ENCODE data around the gene TTBK2.

The TTBK2 gene

GRCh38 chr15:42737529-42738328, 182.8 kb downstream of the TTBK2 start:
- DNase-seq = no peak
- Mint-ChIP-seq H3K4me1 (ENCODE audit: low read depth) (peaks cover 13% of the 10 kb centered on the region), H3K9me3 (no peaks in the 10 kb centered on the region), H3K36me3 (ENCODE audit: low read depth) (peaks cover 29% of the 10 kb centered on the region), H3K27ac (peak overlapping the region; percentile 86), H3K27me3 (no peaks in the 10 kb centered on the region), H3K4me3 (peak overlapping the region; percentile 81)

- DNase-seq = peak; percentile 98
- H3K27me3 Mint-ChIP-seq = no peaks in the 10 kb centered on the region
- no peaks in the 10 kb centered on the region for H3K9me3 Mint-ChIP-seq
- H3K4me3 Mint-ChIP-seq = peak within 1 kb of the TSS; percentile 81
- H3K36me3 Mint-ChIP-seq (ENCODE audit: low read depth) = peaks cover 37% of the 10 kb centered on the region
- peaks cover 13% of the 10 kb centered on the region for H3K4me1 Mint-ChIP-seq (ENCODE audit: low read depth)
- peak within 1 kb of the TSS; percentile 86 for H3K27ac Mint-ChIP-seq
These were observed 183.6 kb downstream of the TTBK2 start, which contains the start of gene CDAN1 for GRCh38 chr15:42736793-42737528. Gene CDAN1 (minus strand): TSS chr15:42737128. CDS start chr15:42737102, 26 bp downstream.

GRCh38 chr15:42736178-42736792, 184.3 kb downstream of the TTBK2 start:
- Mint-ChIP-seq H3K9me3 (no peaks in the 10 kb centered on the region), H3K27me3 (no peaks in the 10 kb centered on the region), H3K4me3 (peak overlapping the region; percentile 81), H3K4me1 (ENCODE audit: low read depth) (peaks cover 13% of the 10 kb centered on the region), H3K27ac (peak overlapping the region; percentile 81), H3K36me3 (ENCODE audit: low read depth) (peaks cover 44% of the 10 kb centered on the region)
- DNase-seq = no peak

GRCh38 chr15:42735382-42736165, 185.0 kb downstream of the TTBK2 start:
- Mint-ChIP-seq H3K27me3 (no peaks in the 10 kb centered on the region), H3K9me3 (no peaks in the 10 kb centered on the region), H3K4me3 (peak overlapping the region; percentile 81), H3K36me3 (ENCODE audit: low read depth) (peaks cover 51% of the 10 kb centered on the region), H3K27ac (peak overlapping the region; percentile 81), H3K4me1 (ENCODE audit: low read depth) (peaks cover 13% of the 10 kb centered on the region)
- no peak for DNase-seq

- Mint-ChIP-seq H3K4me3 (no peak overlapping the region), H3K36me3 (ENCODE audit: low read depth) (peaks cover 63% of the 10 kb centered on the region), H3K9me3 (no peaks in the 10 kb centered on the region), H3K27ac (no peak overlapping the region), H3K4me1 (ENCODE audit: low read depth) (peaks cover 13% of the 10 kb centered on the region), H3K27me3 (no peaks in the 10 kb centered on the region)
- DNase-seq = no peak
These were observed 186.4 kb downstream of the TTBK2 start for GRCh38 chr15:42734076-42734672.

GRCh38 chr15:42733027-42733426, 187.6 kb downstream of the TTBK2 start:
- Mint-ChIP-seq H3K27ac (peak overlapping the region; percentile 15), H3K4me1 (ENCODE audit: low read depth) (peaks cover 13% of the 10 kb centered on the region), H3K9me3 (no peaks in the 10 kb centered on the region), H3K36me3 (ENCODE audit: low read depth) (peaks cover 74% of the 10 kb centered on the region), H3K4me3 (no peak overlapping the region), H3K27me3 (no peaks in the 10 kb centered on the region)
- DNase-seq = no peak

- H3K9me3 Mint-ChIP-seq = no peaks in the 10 kb centered on the region
- peak overlapping the region; percentile 47 for H3K27ac Mint-ChIP-seq
- peaks cover 8% of the 10 kb centered on the region for H3K4me1 Mint-ChIP-seq (ENCODE audit: low read depth)
- peaks cover 81% of the 10 kb centered on the region for H3K36me3 Mint-ChIP-seq (ENCODE audit: low read depth)
- no peak for DNase-seq
- H3K27me3 Mint-ChIP-seq = no peaks in the 10 kb centered on the region
- H3K4me3 Mint-ChIP-seq = no peak overlapping the region
These were observed 188.3 kb downstream of the TTBK2 start for GRCh38 chr15:42732095-42732827.

- no peak for DNase-seq
- Mint-ChIP-seq H3K4me1 (ENCODE audit: low read depth) (peaks cover 8% of the 10 kb centered on the region), H3K36me3 (ENCODE audit: low read depth) (peaks cover 89% of the 10 kb centered on the region), H3K27ac (peak overlapping the region; percentile 35), H3K4me3 (no peak overlapping the region), H3K27me3 (no peaks in the 10 kb centered on the region), H3K9me3 (no peaks in the 10 kb centered on the region)
These were observed 189.1 kb downstream of the TTBK2 start for GRCh38 chr15:42731461-42731860.

GRCh38 chr15:42730536-42730935, 190.0 kb downstream of the TTBK2 start:
- Mint-ChIP-seq H3K4me3 (no peak overlapping the region), H3K27ac (no peak overlapping the region), H3K4me1 (ENCODE audit: low read depth) (peaks cover 5% of the 10 kb centered on the region), H3K9me3 (no peaks in the 10 kb centered on the region), H3K27me3 (no peaks in the 10 kb centered on the region), H3K36me3 (ENCODE audit: low read depth) (peaks cover 95% of the 10 kb centered on the region)
- DNase-seq = no peak

GRCh38 chr15:42730135-42730534, 190.4 kb downstream of the TTBK2 start:
- Mint-ChIP-seq H3K4me3 (no peak overlapping the region), H3K27me3 (no peaks in the 10 kb centered on the region), H3K27ac (no peak overlapping the region)

GRCh38 chr15:42729409-42729808, 191.2 kb downstream of the TTBK2 start:
- H3K27ac Mint-ChIP-seq = no peak overlapping the region
- H3K27me3 Mint-ChIP-seq = no peaks in the 10 kb centered on the region
- DNase-seq = no peak
- no peak overlapping the region for H3K4me3 Mint-ChIP-seq
- peaks cover 96% of the 10 kb centered on the region for H3K36me3 Mint-ChIP-seq (ENCODE audit: low read depth)
- H3K9me3 Mint-ChIP-seq = no peaks in the 10 kb centered on the region
- H3K4me1 Mint-ChIP-seq (ENCODE audit: low read depth) = peaks cover 1% of the 10 kb centered on the region

More at GRCh38 chr15:42730135-42730534, 190.4 kb downstream of the TTBK2 start:
- Mint-ChIP-seq H3K36me3 (ENCODE audit: low read depth) (peaks cover 95% of the 10 kb centered on the region), H3K9me3 (no peaks in the 10 kb centered on the region), H3K4me1 (ENCODE audit: low read depth) (peaks cover 3% of the 10 kb centered on the region)
- DNase-seq = no peak

GRCh38 chr15:42728972-42729371, 191.6 kb downstream of the TTBK2 start:
- DNase-seq = no peak
- Mint-ChIP-seq H3K4me3 (no peak overlapping the region), H3K36me3 (ENCODE audit: low read depth) (peaks cover 96% of the 10 kb centered on the region), H3K27ac (no peak overlapping the region), H3K27me3 (no peaks in the 10 kb centered on the region), H3K4me1 (ENCODE audit: low read depth) (no peaks in the 10 kb centered on the region), H3K9me3 (no peaks in the 10 kb centered on the region)

GRCh38 chr15:42728560-42728959, 192.0 kb downstream of the TTBK2 start:
- Mint-ChIP-seq H3K4me1 (ENCODE audit: low read depth) (no peaks in the 10 kb centered on the region), H3K4me3 (no peak overlapping the region), H3K27me3 (no peaks in the 10 kb centered on the region), H3K27ac (no peak overlapping the region), H3K36me3 (ENCODE audit: low read depth) (peaks cover 96% of the 10 kb centered on the region), H3K9me3 (no peaks in the 10 kb centered on the region)
- DNase-seq = no peak

All from activated T-cell treated with anti-CD3 and anti-CD28 coated beads, Interleukin-2, amount 50 U/mL, for 24 hours (primary cell).